Activated CD4-positive, alpha-beta T cell treated with anti-CD3 and anti-CD28 coated beads, Interleukin-2, amount 10 ng/mL, durations not matched to agents 7 days and 5 days (primary cell): ENCODE measurements around the gene XKR7. TPM values are rescaled to one million over a fixed set of nuclear protein-coding genes. Genes with fewer than 3 reads are reported as not detected.

Experiments used
- CTCF ChIA-PET: fragments of 350-600 bp; sonication (Branson Sonifier 250); formaldehyde crosslinking; loops from one replicate; lab custom pipeline; 2021; ENCODE audit warnings: antibody characterized with exemption; lab: Charles Lee
- POLR2A ChIA-PET: fragments of 350-600 bp; sonication (Branson Sonifier 250); formaldehyde crosslinking; loops from one replicate; lab custom pipeline; 2021; ENCODE audit warnings: antibody characterized with exemption; lab: Charles Lee
- DNase-seq: peaks from one replicate; pipeline ENCODE4 v3.0.0-alpha.2; 2020
- H3K27ac Mint-ChIP-seq: one replicate; pipeline ENCODE4 v1.8.0; 2021; ENCODE audit warnings: mild to moderate bottlenecking, moderate library complexity, mixed read lengths
- H3K27me3 Mint-ChIP-seq: one replicate; pipeline ENCODE4 v1.8.0; 2021; ENCODE audit warnings: mixed read lengths
- H3K36me3 Mint-ChIP-seq: one replicate; pipeline ENCODE4 v1.8.0; 2021; ENCODE audit warnings: low read depth, mixed read lengths
- H3K4me1 Mint-ChIP-seq: one replicate; pipeline ENCODE4 v1.8.0; 2021; ENCODE audit warnings: mixed read lengths
- H3K4me3 Mint-ChIP-seq: one replicate; pipeline ENCODE4 v1.8.0; 2021; ENCODE audit warnings: mild to moderate bottlenecking, moderate library complexity, mixed read lengths
- H3K9me3 Mint-ChIP-seq: one replicate; pipeline ENCODE4 v1.8.0; 2021; ENCODE audit warnings: mixed read lengths
- total RNA-seq, 2 experiments: library from RNA; stranded (reverse); gene quantifications; one replicate each; pipeline ENCODE4 v1.2.3, GENCODE V29; 2021

XKR7 gene
- total RNA-seq, 2 experiments from 2014 or later, result 0.05 TPM; not detected in 1

DNA sequence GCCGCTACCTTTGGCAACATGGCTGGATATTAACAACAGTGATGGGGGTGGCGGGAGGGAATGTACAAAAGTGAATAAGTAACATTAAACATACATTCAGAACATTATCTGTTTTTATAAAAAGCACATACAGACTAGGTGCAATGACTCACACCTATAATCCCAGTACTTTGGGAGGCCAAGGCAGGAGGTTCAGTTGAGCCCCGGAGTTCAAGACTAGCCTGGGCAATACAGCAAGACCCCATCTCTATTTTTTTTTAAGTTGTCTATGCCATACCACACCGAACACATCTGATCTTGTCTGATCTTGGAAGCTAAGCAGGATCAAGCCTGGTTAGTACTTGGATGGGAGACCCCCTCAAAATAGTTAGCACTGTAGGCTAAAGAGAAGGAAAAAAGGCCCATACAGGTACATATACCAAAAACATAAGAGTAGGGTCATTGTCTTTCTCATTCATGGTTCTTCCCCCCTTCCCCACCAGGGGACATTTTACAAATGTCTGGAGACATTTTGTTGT lies 82.4 kb downstream of the XKR7 start:
- POLR2A ChIA-PET, result no interaction called here
- no peak overlapping the region for H3K4me3 Mint-ChIP-seq
- H3K27ac Mint-ChIP-seq, result no peak overlapping the region
- peaks cover 61% of the 10 kb centered on the region for H3K27me3 Mint-ChIP-seq
- CTCF ChIA-PET, result no interaction called here
- DNase-seq, result no peak
- no peaks in the 10 kb centered on the region for H3K9me3 Mint-ChIP-seq
- peaks cover 19% of the 10 kb centered on the region for H3K4me1 Mint-ChIP-seq
- no peaks in the 10 kb centered on the region for H3K36me3 Mint-ChIP-seq

DNA sequence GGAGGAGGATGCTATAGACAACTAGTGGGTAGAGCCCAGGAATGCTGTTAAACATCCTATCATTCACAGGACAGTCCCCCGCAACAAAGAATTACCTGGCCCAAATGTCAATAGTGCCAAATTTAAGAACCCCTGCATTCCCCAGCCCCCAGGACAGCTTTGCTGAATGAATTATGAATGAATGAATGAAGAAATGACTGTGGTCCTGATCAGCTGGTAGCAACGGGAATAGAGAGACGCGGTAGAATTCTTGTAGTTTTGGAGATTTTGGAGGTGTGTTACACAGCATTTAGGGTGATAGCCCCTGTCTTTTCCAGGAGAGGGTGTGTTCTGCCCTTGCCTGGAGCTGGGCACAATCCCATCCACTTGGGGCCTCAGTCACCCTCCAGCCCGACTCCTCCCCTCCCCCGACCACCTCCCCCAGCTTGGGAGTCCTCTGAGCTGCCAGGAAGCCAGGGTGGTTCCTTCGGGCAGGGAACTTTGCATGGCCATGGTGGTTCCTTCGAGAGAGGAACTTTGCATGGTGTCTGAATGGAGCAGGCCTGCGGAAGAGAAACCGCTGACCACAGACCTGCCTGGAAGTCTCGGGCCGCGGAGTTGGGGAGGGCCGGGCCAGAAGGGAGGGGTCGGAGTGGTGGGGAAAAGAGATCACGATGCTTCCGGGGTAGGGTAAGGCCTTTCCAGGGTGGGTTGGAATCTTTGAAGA lies 83.1 kb downstream of the XKR7 start:
- no peak for DNase-seq
- no peaks in the 10 kb centered on the region for H3K36me3 Mint-ChIP-seq
- no peak overlapping the region for H3K4me3 Mint-ChIP-seq
- no peak overlapping the region for H3K27ac Mint-ChIP-seq
- H3K9me3 Mint-ChIP-seq, result no peaks in the 10 kb centered on the region
- H3K27me3 Mint-ChIP-seq, result peaks cover 60% of the 10 kb centered on the region
- ChIA-PET CTCF (no interaction called here), POLR2A (no interaction called here)
- H3K4me1 Mint-ChIP-seq, result peaks cover 19% of the 10 kb centered on the region

DNA sequence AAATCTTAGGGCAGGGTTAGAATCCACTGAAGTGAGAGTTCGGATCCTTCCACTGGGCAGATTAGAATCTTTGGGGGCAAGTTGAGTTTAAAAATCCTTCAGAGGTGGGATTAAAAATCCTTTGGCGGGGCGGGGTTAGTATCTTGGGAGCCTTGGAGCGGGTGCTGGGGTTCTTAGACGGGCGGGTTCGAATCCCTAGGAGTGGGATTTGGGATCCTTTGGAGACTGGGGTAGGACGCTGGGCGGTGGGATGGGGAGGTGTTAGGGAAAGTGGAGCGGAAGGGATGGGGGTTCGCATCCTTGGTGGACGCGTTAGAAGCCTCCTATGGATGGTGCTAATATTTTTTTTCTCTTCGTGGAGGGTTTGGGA lies 83.8 kb downstream of the XKR7 start:
- Mint-ChIP-seq H3K27me3 (peaks cover 59% of the 10 kb centered on the region), H3K9me3 (no peaks in the 10 kb centered on the region)

DNA sequence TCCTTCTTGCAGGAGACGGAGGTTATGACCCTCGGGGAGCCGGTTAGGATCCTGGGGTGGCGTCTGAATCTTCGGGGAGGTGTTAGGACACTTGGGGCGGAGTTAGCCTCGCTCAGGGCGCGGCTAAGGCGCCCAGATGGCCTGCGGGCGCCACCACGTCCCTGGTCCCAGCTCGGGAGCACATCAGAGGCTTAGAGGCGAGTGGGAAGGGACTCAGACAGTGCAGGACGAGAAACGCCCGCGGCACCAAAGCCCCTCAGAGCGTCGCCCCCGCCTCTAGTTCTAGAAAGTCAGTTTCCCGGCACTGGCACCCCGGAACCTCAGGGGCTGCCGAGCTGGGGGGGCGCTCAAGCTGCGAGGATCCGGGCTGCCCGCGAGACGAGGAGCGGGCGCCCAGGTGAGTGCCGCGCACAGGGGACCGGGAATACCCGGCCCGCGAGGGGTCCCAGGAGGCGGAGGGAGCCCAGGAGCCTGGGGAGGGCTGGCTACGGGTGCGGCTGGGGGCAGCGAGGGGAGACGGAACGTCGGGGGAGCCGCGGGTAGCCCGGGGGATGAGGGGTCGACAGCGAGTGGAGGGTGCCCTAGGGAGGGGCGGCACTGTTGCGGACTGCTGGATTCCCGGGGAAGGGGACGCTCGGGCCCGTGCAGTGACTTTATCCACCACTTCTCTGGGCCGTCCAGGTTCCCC lies 84.3 kb downstream of the XKR7 start, which contains the start of gene HCK:
HCK (plus strand) TSS at position 153 of the 688 bp plus-strand sequence.
- no peak for DNase-seq
- POLR2A ChIA-PET, result interaction anchor here (0.5 kb wide), 1 partner anchor 1632 kb away, joined by 7 read pairs; no protein-coding TSS in a partner anchor
- Mint-ChIP-seq H3K27me3 (peaks cover 61% of the 10 kb centered on the region), H3K4me3 (peak within 1 kb of the TSS; percentile 12), H3K4me1 (peaks cover 19% of the 10 kb centered on the region), H3K36me3 (no peaks in the 10 kb centered on the region), H3K27ac (no peak within 1 kb of the TSS), H3K9me3 (no peaks in the 10 kb centered on the region)
- CTCF ChIA-PET, result no interaction called here

More for the DNA sequence above, 83.8 kb downstream of the XKR7 start:
- Mint-ChIP-seq H3K27ac (no peak overlapping the region), H3K36me3 (no peaks in the 10 kb centered on the region), H3K4me1 (peaks cover 19% of the 10 kb centered on the region), H3K4me3 (no peak overlapping the region)
- no peak for DNase-seq
- ChIA-PET POLR2A (no interaction called here), CTCF (no interaction called here)

DNA sequence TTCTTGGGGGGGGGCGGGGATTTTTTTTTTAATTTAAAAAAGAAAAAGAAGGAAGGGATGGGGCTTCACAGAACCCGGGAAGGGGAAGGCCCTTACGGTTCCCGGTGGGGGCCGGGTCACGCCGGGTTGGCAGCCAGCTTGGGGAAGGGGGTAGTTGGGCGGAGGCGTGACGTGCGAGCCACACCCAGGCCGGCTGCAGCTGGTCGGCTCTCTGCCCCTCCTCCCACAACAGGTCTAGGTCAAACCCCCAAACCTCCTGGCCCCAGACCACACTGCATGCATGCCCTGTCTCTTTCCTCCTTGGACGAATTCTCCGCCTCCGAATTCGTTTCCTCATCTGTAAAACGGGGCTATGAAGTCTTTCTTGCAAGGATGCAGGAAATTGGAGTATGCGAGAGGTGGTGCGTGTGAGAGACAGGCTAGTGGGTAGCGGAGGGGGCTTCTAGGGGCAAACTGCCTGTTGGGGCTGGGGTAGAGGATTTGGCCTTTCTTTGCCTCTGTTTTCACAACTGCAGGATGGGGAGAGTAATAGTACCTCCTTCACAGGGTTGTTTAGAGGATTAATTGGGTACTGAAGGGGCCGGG lies 84.9 kb downstream of the XKR7 start:
- Mint-ChIP-seq H3K4me1 (peaks cover 19% of the 10 kb centered on the region), H3K27me3 (peaks cover 65% of the 10 kb centered on the region), H3K9me3 (no peaks in the 10 kb centered on the region), H3K27ac (no peak overlapping the region), H3K36me3 (no peaks in the 10 kb centered on the region), H3K4me3 (no peak overlapping the region)
- CTCF ChIA-PET, result no interaction called here
- DNase-seq, result no peak
- POLR2A ChIA-PET, result no interaction called here

Other genes starting within 250 kb of the XKR7 start
- gene BCL2L1, start 245.3 kb upstream of the XKR7 start, total RNA-seq, result 10 to 100 TPM; 57.1 to 58.8 TPM
- 100 to 1,000 TPM; 164 to 193 TPM for gene TPX2, start 228.9 kb upstream of the XKR7 start, total RNA-seq
- under 1 TPM; 0.52 to 0.87 TPM for gene MYLK2, start 148.8 kb upstream of the XKR7 start, total RNA-seq
- not detected for gene FOXS1, start 122.5 kb upstream of the XKR7 start, total RNA-seq
- not detected for gene DUSP15, start 97.6 kb upstream of the XKR7 start, total RNA-seq
- not detected for gene TTLL9, start 97.5 kb upstream of the XKR7 start, total RNA-seq
- 10 to 100 TPM; 12.9 to 13.9 TPM for gene PDRG1, start 16.1 kb upstream of the XKR7 start, total RNA-seq
- not detected for gene CCM2L, start 42.3 kb downstream of the XKR7 start, total RNA-seq
- not detected for gene HCK, start 84.1 kb downstream of the XKR7 start, total RNA-seq
- 10 to 100 TPM; 36.8 to 44.2 TPM for gene TM9SF4, start 141.6 kb downstream of the XKR7 start, total RNA-seq
- gene PLAGL2, start 239.6 kb downstream of the XKR7 start, total RNA-seq, result 10 to 100 TPM; 22.8 to 25.6 TPM
- 10 to 100 TPM; 26.5 to 27.1 TPM for gene POFUT1, start 239.7 kb downstream of the XKR7 start, total RNA-seq